ENCODE results near the gene FILIP1L.

FILIP1L gene

GRCh38 chr3:100155128-100155527 lies 40.8 kb upstream of the FILIP1L start:
- TF ChIP-seq CTCF (IDR thresholded peaks at IDR 0.05; ENCODE audit: borderline replicate concordance, insufficient read depth, low read depth, low read length), result no peak
- no peak overlapping the region for H3K4me3 ChIP-seq (ENCODE audit: low read depth, low read length)

GRCh38 chr3:100154171-100154570 lies 39.9 kb upstream of the FILIP1L start:
- H3K4me3 ChIP-seq (ENCODE audit: low read depth, low read length), result no peak overlapping the region
- TF ChIP-seq CTCF (IDR thresholded peaks at IDR 0.05; ENCODE audit: borderline replicate concordance, insufficient read depth, low read depth, low read length), result no peak

- TF ChIP-seq CTCF (IDR thresholded peaks at IDR 0.05; ENCODE audit: borderline replicate concordance, insufficient read depth, low read depth, low read length), result no peak
- H3K4me3 ChIP-seq (ENCODE audit: low read depth, low read length), result no peak overlapping the region
These were observed 36.9 kb upstream of the FILIP1L start for GRCh38 chr3:100151024-100151707.

GRCh38 chr3:100150473-100150872 lies 36.2 kb upstream of the FILIP1L start:
- no peak overlapping the region for H3K4me3 ChIP-seq (ENCODE audit: low read depth, low read length)
- TF ChIP-seq CTCF (IDR thresholded peaks at IDR 0.05; ENCODE audit: borderline replicate concordance, insufficient read depth, low read depth, low read length), result no peak

GRCh38 chr3:100149713-100150415 lies 35.6 kb upstream of the FILIP1L start:
- TF ChIP-seq CTCF (IDR thresholded peaks at IDR 0.05; ENCODE audit: borderline replicate concordance, insufficient read depth, low read depth, low read length), result no peak
- no peak overlapping the region for H3K4me3 ChIP-seq (ENCODE audit: low read depth, low read length)

GRCh38 chr3:100149130-100149529 lies 34.8 kb upstream of the FILIP1L start:
- H3K4me3 ChIP-seq (ENCODE audit: low read depth, low read length), result no peak overlapping the region
- TF ChIP-seq CTCF (IDR thresholded peaks at IDR 0.05; ENCODE audit: borderline replicate concordance, insufficient read depth, low read depth, low read length), result no peak

Data from GM12875 (cell line).